GM19351 (cell line): ENCODE measurements around the gene NME8.

Experiments used
- ATAC-seq: cut with Tn5 transposase; IDR thresholded peaks from one replicate; pipeline ENCODE4 v1.9.1; 2021; ENCODE audit warnings: mild to moderate bottlenecking, moderate library complexity; ENCODE audit not compliant: unreplicated experiment

The NME8 gene

GRCh38 chr7:37930226-37930948 is 82.0 kb downstream of the NME8 start:
- ATAC-seq = no peak

- ATAC-seq = no peak
Measured at GRCh38 chr7:37932543-37932942, 84.1 kb downstream of the NME8 start.

- ATAC-seq = no peak
Measured at GRCh38 chr7:37933018-37933566, 84.7 kb downstream of the NME8 start.

- no peak for ATAC-seq
Measured at GRCh38 chr7:37942934-37943610, 94.7 kb downstream of the NME8 start.

- ATAC-seq = no peak
Measured at GRCh38 chr7:37943905-37944736, 95.7 kb downstream of the NME8 start.

- ATAC-seq = no peak
Measured at GRCh38 chr7:37944737-37945054, 96.3 kb downstream of the NME8 start.

GRCh38 chr7:37945336-37945735 is 96.9 kb downstream of the NME8 start:
- ATAC-seq = no peak

GRCh38 chr7:37947138-37947940 is 98.9 kb downstream of the NME8 start:
- ATAC-seq = no peak

GRCh38 chr7:37947941-37948210 is 99.5 kb downstream of the NME8 start:
- no peak for ATAC-seq
